HG03558 (cell line): ENCODE results near the gene STXBP6.

Experiments
- ATAC-seq: cut with Tn5 transposase; IDR thresholded peaks from one replicate; pipeline ENCODE4 v1.9.1; 2021; ENCODE audit warnings: moderate number of reproducible peaks; ENCODE audit not compliant: unreplicated experiment; ENCODE audit errors: extremely low read depth

STXBP6 gene

DNA sequence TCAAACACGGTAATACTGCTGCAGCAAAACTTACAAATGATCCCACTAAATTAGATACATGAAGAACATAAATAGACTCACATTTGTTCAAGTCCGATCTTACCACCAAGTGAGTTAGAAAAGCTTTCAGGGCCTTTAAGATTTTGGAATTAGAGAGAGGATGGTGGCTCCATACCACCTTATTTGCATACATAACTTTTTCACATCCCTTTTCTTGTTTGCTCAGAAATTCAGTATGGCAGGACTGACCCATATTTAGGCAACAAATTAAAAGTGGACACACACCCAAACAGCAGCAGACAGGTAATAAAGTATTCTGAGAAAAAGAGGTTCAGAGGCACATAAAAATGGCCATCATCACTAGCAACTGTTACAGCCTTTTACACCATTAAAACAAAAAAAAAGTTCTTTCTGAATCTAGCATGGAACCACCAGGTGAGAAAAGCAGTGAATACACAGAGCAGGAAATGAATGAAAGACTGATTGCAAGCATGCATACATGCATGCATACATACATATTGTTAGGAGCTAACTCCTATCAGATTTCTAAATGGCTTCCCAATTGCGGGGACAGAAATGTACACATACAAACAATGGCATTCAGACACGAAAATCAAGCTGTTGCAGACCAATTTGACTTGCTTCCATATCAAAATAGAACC lies 23.3 kb downstream of the STXBP6 start:
- peak; percentile 68 for ATAC-seq

GRCh38 chr14:25019892-25020291 lies 30.1 kb downstream of the STXBP6 start:
- ATAC-seq: no peak

DNA sequence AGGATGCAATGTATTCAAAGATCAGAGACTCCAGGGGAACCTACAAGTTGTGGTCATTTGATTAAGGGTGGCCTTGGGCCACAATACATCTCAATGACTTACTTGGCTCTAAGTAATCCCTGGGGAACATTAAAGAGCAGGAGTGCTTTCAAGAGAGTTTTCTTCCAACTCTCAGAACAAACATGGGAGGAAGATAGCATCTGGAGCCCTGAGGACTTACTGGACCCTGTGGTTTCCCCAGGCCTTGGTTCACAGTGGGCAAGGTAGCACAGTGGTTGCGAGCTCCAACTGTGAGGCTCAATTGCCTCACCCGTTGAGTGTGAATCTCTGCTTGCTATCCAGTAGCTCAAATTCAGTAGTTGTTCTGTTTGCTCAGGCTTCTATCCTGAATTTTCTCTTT lies 32.4 kb downstream of the STXBP6 start:
- no peak for ATAC-seq

DNA sequence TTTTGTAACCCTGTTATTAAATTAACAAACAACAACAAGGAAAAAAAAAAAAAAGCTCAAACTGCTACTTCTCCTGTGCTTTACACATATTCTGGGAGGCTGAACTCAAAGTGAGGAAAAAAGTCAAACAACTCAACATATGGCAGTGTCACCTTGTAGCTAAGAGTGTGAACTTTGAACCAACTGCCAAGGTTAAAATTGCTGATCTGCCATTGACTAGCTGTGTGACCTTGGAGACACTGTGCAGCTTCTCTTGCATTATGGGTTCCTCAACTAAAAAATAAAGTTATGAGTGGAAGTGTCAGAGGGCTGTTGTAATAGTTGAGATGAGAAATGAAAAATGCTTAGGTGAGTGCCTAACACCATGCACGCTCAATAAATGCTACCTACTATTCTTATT lies 34.2 kb downstream of the STXBP6 start:
- ATAC-seq: no peak

- no peak for ATAC-seq
These were observed 35.5 kb downstream of the STXBP6 start for GRCh38 chr14:25014440-25014839.

DNA sequence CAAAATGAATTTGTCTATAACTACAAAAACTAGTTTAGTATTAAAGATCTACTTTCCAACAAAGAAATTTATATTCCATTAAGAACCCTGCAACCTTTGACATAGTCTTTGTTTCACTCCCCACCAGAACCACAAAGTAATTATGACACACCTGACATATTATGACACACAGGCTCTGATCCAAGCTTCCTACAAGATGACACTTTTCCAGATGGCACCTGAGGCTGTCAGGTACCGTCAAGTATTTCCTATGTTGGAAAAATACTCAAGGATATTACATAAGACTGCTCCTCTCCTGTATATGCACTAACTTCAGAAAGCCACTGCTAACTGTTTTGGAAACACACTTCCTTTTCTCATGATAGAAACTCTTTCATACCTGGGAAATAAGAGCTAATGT lies 38.9 kb downstream of the STXBP6 start:
- no peak for ATAC-seq

GRCh38 chr14:25010471-25010870 lies 39.5 kb downstream of the STXBP6 start:
- ATAC-seq: no peak

DNA sequence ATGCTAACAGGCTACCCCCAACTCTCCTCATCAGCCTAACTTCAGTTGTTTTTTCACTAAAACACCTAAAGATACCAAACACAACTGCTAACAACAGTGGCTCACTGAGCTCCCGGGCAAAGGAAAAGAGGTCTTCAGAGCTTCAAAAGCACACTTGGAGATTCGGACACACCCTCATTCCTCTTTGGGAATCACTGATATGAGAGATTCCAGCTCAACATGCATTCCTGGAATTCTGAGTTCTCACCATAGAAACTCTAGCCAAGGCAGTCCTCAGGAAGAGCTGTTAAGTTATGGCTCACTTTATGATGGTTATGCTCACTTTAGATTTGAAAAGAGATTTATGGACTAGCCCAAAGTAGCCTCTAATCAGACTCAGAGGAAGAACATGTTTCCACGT lies 40.1 kb downstream of the STXBP6 start:
- no peak for ATAC-seq

DNA sequence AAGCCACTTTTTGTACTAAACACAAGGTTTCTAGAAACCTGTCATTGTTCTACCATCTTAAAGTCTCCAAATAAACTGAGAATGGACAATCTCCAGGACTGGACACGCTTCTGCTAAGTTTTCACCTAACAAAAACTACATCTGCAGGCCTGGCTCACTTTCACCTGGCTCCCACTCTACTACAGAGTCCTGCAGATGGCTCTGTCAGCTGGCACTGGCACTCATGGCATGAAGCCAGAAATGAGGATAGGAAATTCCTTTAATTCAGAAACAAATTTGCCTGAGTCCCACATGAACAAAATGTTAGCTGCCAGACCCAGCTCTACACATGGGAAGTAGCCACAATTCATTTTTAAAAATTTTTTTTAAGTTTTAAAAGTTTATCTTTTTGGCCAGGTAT lies 42.1 kb downstream of the STXBP6 start:
- ATAC-seq: no peak

GRCh38 chr14:25006961-25007795 lies 42.8 kb downstream of the STXBP6 start:
- no peak for ATAC-seq

GRCh38 chr14:25006031-25006430 lies 43.9 kb downstream of the STXBP6 start:
- no peak for ATAC-seq

- ATAC-seq: no peak
These were observed 45.5 kb downstream of the STXBP6 start for GRCh38 chr14:25004389-25004809.

DNA sequence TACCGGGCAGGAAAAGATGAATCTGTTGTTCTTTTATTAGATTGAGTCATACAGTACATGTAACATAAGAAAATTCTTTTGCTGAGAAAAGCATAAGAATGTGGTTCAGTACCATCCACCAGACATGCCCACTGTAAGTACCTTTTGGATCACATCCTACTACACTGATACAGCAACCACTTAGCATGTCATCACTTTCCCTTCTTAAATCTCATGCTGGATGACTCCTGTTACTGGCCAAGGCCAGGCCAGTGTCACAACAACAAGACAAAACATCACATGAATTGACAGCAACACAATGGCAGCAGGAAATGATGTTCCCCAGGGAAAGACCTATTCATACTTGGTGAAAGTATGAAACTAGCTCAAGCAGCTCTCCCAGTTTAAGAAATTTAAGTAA lies 46.4 kb downstream of the STXBP6 start:
- ATAC-seq: no peak

DNA sequence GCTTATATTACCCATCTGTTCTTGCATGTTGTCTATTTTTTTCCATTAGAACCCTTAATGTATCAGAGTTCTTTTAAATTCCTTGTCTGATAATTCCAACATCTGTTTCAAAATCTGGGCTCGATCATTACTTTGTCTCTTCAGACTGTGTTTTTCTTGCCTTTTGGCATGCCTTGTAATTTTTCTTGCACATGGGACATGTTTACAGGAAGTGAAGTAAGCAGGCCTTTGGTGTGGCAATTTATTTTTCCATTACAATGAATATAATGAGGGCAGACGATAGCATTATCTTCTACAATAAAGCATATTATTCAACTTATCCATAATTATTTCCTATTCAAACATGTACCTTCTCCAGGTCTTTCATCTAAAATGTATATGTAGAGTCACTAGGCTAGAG lies 48.3 kb downstream of the STXBP6 start:
- no peak for ATAC-seq

DNA sequence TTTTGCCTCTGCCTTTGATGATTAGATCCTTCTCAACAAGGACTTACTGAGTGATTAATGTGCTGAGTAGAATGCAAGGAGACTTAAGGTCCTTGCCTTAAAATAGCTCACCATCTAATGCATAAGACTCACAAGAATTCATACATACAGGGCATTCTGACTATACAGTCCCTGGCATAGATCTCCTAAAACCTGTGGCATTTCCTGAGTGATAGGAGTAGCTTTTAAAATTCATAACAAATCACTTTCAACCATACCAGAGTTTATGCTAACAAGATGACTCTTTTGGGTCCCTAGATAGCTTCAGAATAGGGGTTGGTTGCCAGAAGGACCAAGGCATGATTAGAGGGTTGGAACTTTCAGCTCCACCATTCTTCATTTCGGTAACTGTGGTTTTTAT lies 48.8 kb downstream of the STXBP6 start:
- no peak for ATAC-seq

DNA sequence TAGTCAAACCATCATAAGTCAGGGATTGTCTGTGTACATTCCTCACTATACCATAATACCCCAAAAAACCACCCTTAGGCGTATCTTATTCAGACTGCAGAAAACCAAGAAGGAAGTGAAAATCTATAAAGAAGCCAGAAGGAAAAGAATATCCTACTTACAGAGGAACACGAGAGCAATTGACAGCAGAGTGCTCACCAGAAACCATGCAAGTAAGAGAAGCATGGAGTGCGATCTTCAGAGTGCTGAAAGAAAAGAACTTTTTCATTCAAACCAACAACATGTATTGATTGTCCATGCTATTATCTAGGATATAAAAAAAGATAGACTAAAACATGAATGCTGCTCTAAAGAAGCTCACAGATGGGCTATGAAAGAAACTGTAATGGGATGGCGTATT lies 50.8 kb downstream of the STXBP6 start:
- no peak for ATAC-seq

- ATAC-seq: no peak
These were observed 52.8 kb downstream of the STXBP6 start for GRCh38 chr14:24996930-24997725.

DNA sequence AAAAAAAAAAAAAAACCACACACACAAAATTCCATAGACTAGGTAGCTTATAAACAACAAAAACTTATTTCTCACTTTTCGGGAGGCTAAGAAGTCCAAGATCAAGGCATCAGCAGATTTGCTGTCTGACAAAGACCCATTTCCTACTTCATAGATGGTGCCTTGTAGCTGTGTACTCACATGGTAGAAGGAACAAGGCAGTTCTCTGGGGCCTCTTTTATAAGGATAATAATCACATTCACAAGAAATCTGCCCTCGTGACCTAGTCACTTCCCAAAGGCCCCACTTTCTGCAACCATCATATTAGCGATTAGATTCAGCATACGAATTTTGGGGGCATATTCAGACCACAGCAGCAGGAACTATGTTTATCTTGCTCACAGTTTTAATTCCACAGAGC lies 54.9 kb downstream of the STXBP6 start:
- ATAC-seq: no peak

DNA sequence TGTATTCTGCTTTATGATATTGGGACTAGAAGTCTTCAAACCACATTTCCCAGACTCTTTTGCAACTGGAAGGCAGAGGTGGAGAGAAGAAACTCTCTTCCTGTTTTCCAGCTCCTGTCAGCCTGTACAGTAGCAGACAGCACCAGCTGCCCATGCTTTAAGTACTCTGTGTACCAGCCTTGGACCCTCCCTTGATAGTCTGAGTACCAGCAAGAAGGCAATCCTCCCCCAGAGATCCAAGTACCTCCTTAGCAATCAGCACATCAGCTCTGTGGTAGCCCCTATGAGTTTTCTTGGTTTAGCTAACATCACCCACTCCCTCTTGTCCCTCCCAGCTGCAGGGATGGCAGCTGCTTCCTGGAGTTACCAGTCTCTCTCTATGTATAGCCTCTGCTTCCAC lies 56.3 kb downstream of the STXBP6 start:
- no peak for ATAC-seq

- no peak for ATAC-seq
These were observed 57.2 kb downstream of the STXBP6 start for GRCh38 chr14:24992624-24993360.
